Lung (tissue), 12 donors: ENCODE data around the gene DNAJB12. TPM values are rescaled to one million over a fixed set of nuclear protein-coding genes. Genes with fewer than 3 reads are reported as not detected.

Source experiments
- ATAC-seq: fragments of 200-7000 bp; cut with Tn5 transposase; one replicate; pipeline ENCODE4 v1.9.1; 2020; ENCODE audit warnings: moderate number of reproducible peaks; ENCODE audit not compliant: insufficient read depth, low FRiP score
- DNase-seq, 3 donors: peaks; one replicate each; pipeline ENCODE4 v3.0.0-alpha.2; 2013 to 2017
- H3K27ac ChIP-seq, 2 donors: one replicate each; pipeline ENCODE4 v1.5.1; 2013; ENCODE audit warnings: mild to moderate bottlenecking in 2 of 2, moderate library complexity in 2 of 2, control low read depth in 1 of 2, inconsistent platforms in 1 of 2, low read depth in 1 of 2, low read length in 1 of 2
- H3K27me3 ChIP-seq, 3 donors: one replicate each; pipeline ENCODE4 v1.5.1; 2013; ENCODE audit warnings: low read length in 2 of 3; ENCODE audit not compliant: control insufficient read depth in 3 of 3, insufficient read depth in 3 of 3
- H3K36me3 ChIP-seq, 4 donors: one replicate each; pipeline ENCODE4 v1.5.1; 2013; ENCODE audit warnings: low read length in 4 of 4, mild to moderate bottlenecking in 1 of 4, moderate library complexity in 1 of 4; ENCODE audit not compliant: control insufficient read depth in 4 of 4, insufficient read depth in 4 of 4
- H3K4me1 ChIP-seq, 5 donors: one replicate each; pipeline ENCODE4 v1.5.1; 2013; ENCODE audit warnings: low read length in 5 of 5, mild to moderate bottlenecking in 2 of 5, moderate library complexity in 1 of 5; ENCODE audit not compliant: control insufficient read depth in 5 of 5, insufficient read depth in 5 of 5
- H3K4me3 ChIP-seq: one replicate; pipeline ENCODE4 v1.5.1; 2013; ENCODE audit warnings: mild to moderate bottlenecking, control low read depth, moderate library complexity
- H3K9ac ChIP-seq, 2 donors: one replicate each; pipeline ENCODE4 v1.5.1; 2013; ENCODE audit warnings: low read length in 2 of 2, control low read depth in 1 of 2; ENCODE audit not compliant: insufficient read depth in 1 of 2
- H3K9me3 ChIP-seq, 4 donors: one replicate each; pipeline ENCODE4 v1.5.1; 2013; ENCODE audit warnings: low read length in 3 of 4, mild to moderate bottlenecking in 1 of 4, moderate library complexity in 1 of 4; ENCODE audit not compliant: control insufficient read depth in 4 of 4, insufficient read depth in 3 of 4
- CTCF ChIP-seq: IDR thresholded peaks from 2 replicates; pipeline ENCODE4 v1.5.1; 2012; ENCODE audit warnings: mild to moderate bottlenecking; ENCODE audit errors: control extremely low read depth, extremely low read depth
- WGBS, 2 donors: extraction: QIAGEN DNeasy Blood & Tissue Kit; methylation state at CpG; one replicate each; pipeline ENCODE4 v1.1.7; 2013; 5-methylcytosine and 5-hydroxymethylcytosine counted together
- polyA plus RNA-seq, 2 donors: library from polyadenylated mRNA; stranded (reverse); fragments of 200-250 nt; gene quantifications; one replicate each; pipeline ENCODE4 v1.2.1, GENCODE V29; 2013
- total RNA-seq, 2 donors: library from RNA; depleted of rRNA in 1 of 2; stranded (reverse); fragments of >200 nt in 1 of 2; gene quantifications; one replicate each; pipeline ENCODE4 v1.2.1, GENCODE V29; 2014 to 2021
- donor health status: control.
- donor health status: control.
- donor health status: Bipolar disorder and iron deficiency.
- donor health status: healthy.
- donor health status: DM: yes; HTN: yes; CAD: no.

Gene DNAJB12
- total and polyA plus RNA-seq, 4 donors: 30.0 to 38.7 (median 32.1) TPM

GRCh38 chr10:72332423-72333111, 22.2 kb downstream of the DNAJB12 start:
- no peak for TF ChIP-seq CTCF
- ATAC-seq: peak; percentile 1
- Histone ChIP-seq H3K9me3 (no peaks in the 10 kb centered on the region), H3K27me3 (no peaks in the 10 kb centered on the region), H3K4me3 (no peak overlapping the region), H3K36me3 (peaks cover 0 to 19% (median 10%) of the 10 kb centered on the region in 4 donors), H3K9ac (no peak overlapping the region), H3K27ac (peak overlapping the region; percentile 61 to 94), H3K4me1 (peaks cover 3 to 52% (median 10%) of the 10 kb centered on the region in 5 donors)
- DNase-seq: no peak
- 28 to 32% methylated on average over 12 of the region's 12 CpGs for WGBS, 2 donors

- H3K4me1 ChIP-seq: peaks cover under 1 to 48% (median 10%) of the 10 kb centered on the region in 5 donors
- whole genome bisulfite sequencing, 2 donors: 4 to 6% methylated on average over 24 to 27 of the region's 27 CpGs
Observed at GRCh38 chr10:72331575-72332422, 22.9 kb downstream of the DNAJB12 start.

GRCh38 chr10:72330069-72330426, 24.7 kb downstream of the DNAJB12 start:
- DNase-seq (no peak), ATAC-seq (no peak)
- Histone ChIP-seq H3K27me3 (no peaks in the 10 kb centered on the region), H3K36me3 (peaks cover 0 to 3% (median 1%) of the 10 kb centered on the region in 4 donors), H3K9me3 (no peaks in the 10 kb centered on the region), H3K27ac (peak overlapping the region in 1 of 2 donors; percentile 69), H3K4me1 (peaks cover 3 to 45% (median 13%) of the 10 kb centered on the region in 5 donors), H3K9ac (no peak overlapping the region), H3K4me3 (no peak overlapping the region)
- 52 to 67% methylated on average over 2 of the region's 2 CpGs for WGBS, 2 donors
- no peak for TF ChIP-seq CTCF

More at GRCh38 chr10:72331575-72332422, 22.9 kb downstream of the DNAJB12 start:
- Histone ChIP-seq H3K9me3 (no peaks in the 10 kb centered on the region), H3K36me3 (peaks cover 0 to 15% (median 9%) of the 10 kb centered on the region in 4 donors), H3K9ac (no peak overlapping the region), H3K27me3 (no peaks in the 10 kb centered on the region), H3K27ac (peak overlapping the region; percentile 61 to 94), H3K4me3 (no peak overlapping the region)
- ATAC-seq (peak; percentile 80), DNase-seq (peak; percentile 81 to 92 (median 89))
- no peak for TF ChIP-seq CTCF
